ENCODE measurements around the gene HAL. TPM values are rescaled to one million over a fixed set of nuclear protein-coding genes. Genes with fewer than 3 reads are reported as not detected.
"Not testable (repeated sequence)": the region's sequence is repeated elsewhere in the genome, so short reads cannot be mapped to it uniquely, and the experiment has no call there.

HAL gene
- total RNA-seq, 1 donor from 2014 or later = under 0.01 TPM

- no peak for DNase-seq (ENCODE audit: low read depth in 2 of 2)
Observed at GRCh38 chr12:95977764-95978305, 18.3 kb downstream of the HAL start.

DNA sequence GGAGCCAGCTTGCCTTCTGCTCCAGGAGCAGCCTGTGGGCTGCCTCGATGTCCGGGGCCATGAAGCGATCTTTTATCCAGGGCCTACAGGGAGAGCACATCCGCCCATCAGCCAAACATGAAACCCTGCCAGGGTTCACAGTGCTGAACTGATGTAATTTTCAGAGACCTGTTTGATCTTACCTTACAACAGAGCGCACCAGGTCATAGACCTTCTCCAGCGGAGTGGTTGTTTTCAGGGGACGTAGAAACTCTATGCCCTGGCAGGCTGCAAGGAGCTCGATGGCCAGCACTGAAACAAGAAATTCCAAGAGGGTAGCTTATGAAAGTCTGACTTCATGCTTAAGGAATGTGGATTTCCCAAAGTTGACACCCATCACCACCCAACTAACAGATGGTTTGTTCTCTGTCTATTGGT, 19.7 kb downstream of the HAL start:
- no peak for DNase-seq (ENCODE audit: low read depth in 2 of 2)

DNA sequence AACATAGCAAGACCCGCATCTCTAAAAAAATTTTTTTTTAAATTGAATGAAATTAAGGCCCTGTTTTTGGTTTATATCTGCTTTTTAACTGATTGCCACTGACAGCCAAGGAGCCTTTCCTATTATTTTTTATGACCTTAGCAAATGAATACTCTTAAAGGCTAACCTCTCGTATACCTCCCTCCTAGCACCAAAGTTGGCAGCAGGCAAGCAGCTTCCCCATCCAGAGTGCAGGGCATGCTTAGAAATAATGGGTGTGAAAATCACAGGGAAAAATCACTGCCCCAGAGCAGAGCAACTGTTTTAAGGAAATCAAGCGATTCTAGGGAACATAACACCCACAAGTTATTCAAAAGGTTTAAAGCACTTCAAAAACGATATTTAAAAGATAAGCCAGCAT, 20.7 kb downstream of the HAL start:
- DNase-seq (ENCODE audit: low read depth in 2 of 2) = no peak

DNA sequence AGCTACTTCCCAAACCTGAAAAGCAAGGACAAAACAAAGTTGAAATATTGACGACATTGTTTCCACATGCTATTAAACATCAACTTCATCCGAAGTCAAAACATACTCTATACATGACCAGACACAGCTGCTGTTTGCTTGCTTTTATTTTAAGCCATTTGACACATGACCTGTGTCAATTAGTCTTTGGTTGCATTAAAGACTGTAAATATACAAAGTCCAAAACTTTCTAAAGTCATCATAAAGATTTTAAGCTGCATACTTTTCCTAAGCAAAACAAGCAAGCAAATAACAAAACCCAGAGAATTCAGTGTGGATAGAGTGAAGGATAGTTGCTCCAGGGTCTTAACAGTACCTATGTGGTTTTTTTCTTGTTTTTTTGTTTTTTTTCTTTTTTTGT, 21.8 kb downstream of the HAL start:
- no peak for DNase-seq (ENCODE audit: low read depth in 2 of 2)

- no peak for DNase-seq (ENCODE audit: low read depth in 2 of 2)
Observed at GRCh38 chr12:95972832-95973456, 23.2 kb downstream of the HAL start.

GRCh38 chr12:95970905-95971304, 25.2 kb downstream of the HAL start:
- no peak for DNase-seq (ENCODE audit: low read depth in 2 of 2)

DNA sequence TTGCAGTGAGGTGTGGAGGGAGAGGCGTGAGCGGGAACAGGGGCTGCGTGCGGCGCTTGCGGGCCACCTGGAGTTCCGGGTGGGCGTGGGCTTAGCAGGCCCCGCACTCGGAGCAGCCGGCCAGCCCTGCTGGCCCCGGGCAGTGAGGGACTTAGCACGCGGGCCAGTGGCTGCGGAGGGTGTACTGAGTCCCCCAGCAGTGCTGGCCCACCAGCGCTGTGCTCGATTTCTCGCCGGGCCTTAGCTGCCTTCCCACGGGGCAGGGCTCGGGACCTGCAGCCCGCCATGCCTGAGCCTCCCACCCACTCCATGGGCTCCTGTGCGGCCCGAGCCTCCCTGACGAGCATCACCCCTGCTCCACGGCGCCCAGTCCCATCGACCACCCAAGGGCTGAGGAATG, 27.0 kb downstream of the HAL start:
- DNase-seq (ENCODE audit: low read depth in 2 of 2) = not testable (repeated sequence)

GRCh38 chr12:95967301-95967700, 28.8 kb downstream of the HAL start:
- no peak for DNase-seq (ENCODE audit: low read depth in 2 of 2)

- DNase-seq (ENCODE audit: low read depth in 2 of 2) = no peak
Observed at GRCh38 chr12:95966287-95966870, 29.8 kb downstream of the HAL start.

DNA sequence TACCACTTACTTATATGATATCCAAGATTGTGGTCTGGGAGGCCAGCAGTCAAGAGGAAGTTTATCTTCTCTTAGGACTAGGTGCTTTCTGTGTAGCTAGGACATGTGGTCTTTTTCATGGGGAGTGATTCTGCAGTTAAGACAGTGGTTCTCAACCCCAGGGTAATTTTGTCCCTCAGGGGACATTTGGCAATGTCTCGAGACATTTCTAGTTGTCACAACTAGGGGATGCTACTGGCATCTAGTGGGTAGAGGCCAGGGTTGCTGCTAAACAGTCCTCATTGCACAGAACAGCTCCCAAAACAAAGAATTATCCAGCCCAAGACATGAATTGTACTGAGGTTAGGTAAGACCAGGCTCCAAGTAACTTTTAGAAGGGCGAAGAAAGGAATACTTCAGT, 33.0 kb downstream of the HAL start:
- no peak for DNase-seq (ENCODE audit: low read depth in 2 of 2)

GRCh38 chr12:95962222-95962621, 33.9 kb downstream of the HAL start:
- no peak for DNase-seq (ENCODE audit: low read depth in 2 of 2)

GRCh38 chr12:95960241-95960640, 35.9 kb downstream of the HAL start:
- DNase-seq (ENCODE audit: low read depth in 2 of 2) = no peak

DNA sequence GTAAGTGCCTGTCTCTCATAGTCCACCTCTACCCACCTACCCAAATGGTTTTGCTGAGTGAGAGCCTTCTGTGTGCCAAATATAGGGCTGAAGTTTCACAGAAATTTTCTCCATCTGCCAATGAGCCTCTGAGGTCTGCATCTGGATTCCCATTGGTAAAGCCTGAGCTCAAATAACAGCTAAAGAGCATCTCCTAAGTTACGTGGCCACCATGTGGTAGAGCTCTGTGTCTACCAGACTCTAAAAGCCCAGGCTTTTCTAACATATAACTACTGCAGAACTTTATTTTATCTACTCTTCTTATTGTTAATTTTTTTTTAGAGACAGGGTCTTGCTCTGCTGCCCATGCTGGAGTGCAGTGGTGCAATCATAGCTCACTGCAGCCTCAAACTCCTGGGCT, 37.0 kb downstream of the HAL start:
- peak; percentile 16 to 32 for DNase-seq (ENCODE audit: low read depth in 2 of 2)

DNA sequence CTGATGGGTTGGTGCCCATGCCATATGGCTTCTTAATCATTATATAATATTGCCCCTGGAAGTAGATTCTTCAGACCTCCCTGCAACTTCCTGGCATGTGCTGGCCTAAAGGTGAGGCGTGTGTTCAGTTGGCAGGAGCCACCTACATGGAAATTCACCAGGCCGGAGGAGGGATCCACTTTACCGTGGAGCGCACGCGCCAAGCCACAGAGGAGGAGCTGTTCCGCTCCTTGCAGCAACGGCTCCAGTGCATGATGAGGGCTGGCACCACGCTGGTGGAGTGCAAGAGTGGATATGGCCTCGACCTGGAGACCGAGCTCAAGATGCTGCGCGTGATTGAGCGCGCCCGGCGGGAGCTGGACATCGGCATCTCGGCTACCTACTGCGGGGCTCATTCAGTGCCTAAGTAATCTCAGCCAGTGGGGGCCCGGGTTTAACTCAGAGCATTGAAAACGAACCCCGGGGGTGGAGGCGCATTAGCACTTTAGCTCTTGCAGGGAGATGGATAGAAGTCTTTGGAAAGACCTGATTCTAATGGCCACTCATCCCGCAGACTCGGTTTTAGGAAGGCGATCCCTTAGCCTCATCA, 39.5 kb downstream of the HAL start:
- DNase-seq (ENCODE audit: low read depth in 2 of 2) = no peak

DNA sequence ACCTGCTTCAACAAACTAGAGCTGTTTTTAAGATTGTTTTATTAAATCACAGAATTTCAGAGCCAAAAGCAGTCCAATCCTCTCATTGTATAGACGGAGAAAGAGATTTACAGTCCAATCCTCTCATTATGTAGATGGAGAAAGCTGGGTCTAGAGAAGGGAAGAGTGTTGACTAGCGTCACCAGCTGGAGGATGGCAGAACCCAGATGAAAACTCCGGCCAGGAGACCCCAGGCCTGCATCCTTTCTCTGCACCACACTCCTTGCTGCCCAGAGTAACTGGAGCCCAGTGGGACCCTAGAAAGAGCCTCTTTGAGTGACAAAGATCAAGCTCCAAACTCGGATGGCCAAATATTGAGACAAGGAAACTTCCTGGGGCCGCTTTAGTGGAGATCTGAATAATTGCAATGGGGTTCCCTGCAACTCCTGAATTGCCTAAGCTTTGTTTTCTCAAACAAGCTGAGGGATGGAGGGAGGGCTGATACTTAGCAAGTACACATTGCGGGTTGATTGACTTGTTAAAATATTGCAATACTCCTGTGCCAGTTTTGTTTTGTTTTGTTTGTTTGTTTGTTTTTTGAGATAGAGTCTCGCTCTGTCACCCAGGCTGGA, 40.5 kb downstream of the HAL start:
- no peak for DNase-seq (ENCODE audit: low read depth in 2 of 2)

DNA sequence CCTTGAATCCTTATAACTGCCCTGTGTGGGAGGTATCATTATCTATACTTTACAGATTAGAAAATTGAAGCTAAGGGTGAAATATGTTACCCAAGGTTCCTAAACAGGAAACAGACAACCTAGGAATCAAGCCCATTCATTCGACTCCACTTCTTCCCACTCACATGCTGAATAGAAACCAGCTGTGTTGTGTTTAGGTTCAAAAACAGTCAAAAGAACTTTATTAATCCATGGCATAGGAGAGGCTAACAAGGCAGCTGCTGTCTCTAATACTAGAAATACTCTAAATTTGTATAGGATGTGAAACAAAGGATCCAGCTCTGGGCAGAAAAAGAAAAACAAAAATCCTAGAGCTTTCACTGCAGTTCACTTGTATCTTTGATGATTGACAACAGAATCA, 43.1 kb downstream of the HAL start:
- DNase-seq (ENCODE audit: low read depth in 2 of 2) = no peak

- DNase-seq (ENCODE audit: low read depth in 2 of 2) = no peak
Observed at GRCh38 chr12:95951515-95951914, 44.6 kb downstream of the HAL start.

DNA sequence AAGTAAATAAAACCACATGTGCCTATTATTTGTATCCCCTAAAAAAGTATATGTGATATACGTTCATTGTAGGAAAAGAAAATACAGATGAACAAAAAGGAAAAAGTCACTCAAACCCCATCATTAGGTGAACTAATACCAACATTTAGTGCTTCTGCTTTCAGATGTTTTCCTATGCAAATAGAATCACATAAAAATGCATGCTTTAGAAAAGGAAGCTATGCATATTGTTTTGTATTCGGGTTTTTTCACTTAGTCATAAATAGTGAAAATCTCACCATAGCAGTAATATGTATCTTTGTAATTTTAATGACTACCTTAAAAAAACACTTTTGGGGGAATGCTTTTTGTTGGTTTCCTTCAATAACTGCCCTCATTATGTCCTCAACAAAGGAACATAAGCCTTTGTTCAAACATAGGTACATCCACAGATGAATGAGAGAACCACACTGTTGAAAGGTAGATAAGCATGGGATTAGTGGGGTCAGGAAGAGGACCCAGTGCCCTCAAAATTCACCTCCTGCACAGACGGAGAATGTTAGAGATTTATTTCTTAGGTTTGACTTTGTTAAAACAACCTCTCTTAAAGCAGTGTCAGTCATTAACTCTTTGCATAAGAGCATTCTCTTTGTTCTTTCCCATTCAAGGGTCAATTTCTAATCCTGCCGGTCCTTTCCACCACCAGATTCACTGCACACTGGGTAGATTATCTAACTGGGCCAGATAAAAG, 46.5 kb downstream of the HAL start:
- DNase-seq (ENCODE audit: low read depth in 2 of 2) = no peak

DNA sequence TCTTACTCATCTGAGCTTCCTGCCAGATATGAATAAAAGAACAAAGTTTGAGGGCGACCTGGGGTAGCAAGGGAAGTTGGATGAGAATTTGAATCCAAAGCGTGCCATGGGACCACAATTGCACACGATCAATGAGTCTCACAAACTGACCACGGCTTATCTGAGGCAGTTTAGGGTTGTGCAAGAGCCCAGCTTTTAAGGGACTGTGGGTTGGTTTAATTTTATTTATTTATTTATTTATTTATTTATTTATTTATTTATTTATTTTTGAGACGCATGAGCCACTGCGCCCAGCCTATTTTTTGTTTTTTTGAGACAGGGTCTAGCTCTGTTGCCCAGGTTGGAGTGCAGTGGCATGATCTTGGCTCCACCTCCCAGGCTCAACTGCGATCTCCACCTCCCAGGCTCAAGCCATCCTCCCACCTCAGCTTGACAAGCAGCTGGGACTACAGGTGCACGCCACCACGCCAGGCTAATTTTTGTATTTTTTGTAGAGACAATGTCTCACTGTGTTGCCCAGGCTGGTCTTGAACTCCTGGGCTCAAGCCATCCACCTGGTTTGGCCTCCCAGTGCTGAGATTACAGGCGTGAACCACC, 51.9 kb downstream of the HAL start:
- DNase-seq (ENCODE audit: low read depth in 2 of 2) = no peak

- peak; percentile 64 to 70 for DNase-seq (ENCODE audit: low read depth in 2 of 2)
Observed at GRCh38 chr12:95943330-95943842, 52.8 kb downstream of the HAL start, which contains the start of gene AMDHD1. TSS of gene AMDHD1 (plus strand) at chr12:95943331. CDS start at chr12:95943399, 68 bp downstream.

All from lung microvascular endothelial cell (primary cell).